Transverse colon (tissue), 3 donors: Measurements from ENCODE around the gene ALDH9A1.

ENCODE experiments used
- CTCF ChIP-seq, 5 experiments: fragments of 200-600 bp in 3 of 5; fragments of 450-650 bp in 2 of 5; sonication (generic) in 3 of 5; IDR thresholded peaks; 1 replicate in 2 of 5; 2 replicates in 3 of 5; pipeline ENCODE4 v1.5.1; 2016 to 2017; ENCODE audit warnings: antibody characterized with exemption in 5 of 5, inconsistent platforms in 3 of 5, mild to moderate bottlenecking in 2 of 5, moderate library complexity in 1 of 5
- POLR2A ChIP-seq: fragments of 450-650 bp; IDR thresholded peaks from one replicate; pipeline ENCODE4 v1.6.1; 2016; ENCODE audit warnings: antibody characterized with exemption, mild to moderate bottlenecking, moderate library complexity

DNA sequence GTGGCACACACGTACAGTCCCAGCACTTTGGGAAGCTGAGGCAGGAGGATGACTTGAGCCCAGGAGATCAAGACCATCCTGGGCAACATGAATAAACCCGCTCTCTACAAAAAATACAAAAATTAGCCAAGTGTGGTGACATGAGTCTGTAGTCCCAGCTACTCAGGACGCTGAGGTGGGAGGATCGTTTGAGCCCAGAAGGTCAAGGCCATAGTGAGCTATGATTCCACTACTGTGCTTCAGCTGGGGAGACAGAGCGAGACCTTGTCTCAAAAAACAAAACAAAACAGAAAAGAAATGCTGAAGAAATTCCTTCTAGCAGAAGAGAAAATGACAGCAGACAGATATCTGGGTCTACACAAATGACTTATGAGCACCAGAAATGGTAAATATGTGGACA lies 10.3 kb downstream of the ALDH9A1 start:
- TF ChIP-seq CTCF (IDR thresholded peaks at IDR 0.05) (no peak), POLR2A (no peak)
